HG03378 (cell line): ENCODE data around the gene MSANTD1.
"Not testable (repeated sequence)": the region's sequence is repeated elsewhere in the genome, so short reads cannot be mapped to it uniquely, and the experiment has no call there.

Experiments used
- ATAC-seq: cut with Tn5 transposase; IDR thresholded peaks from one replicate; pipeline ENCODE4 v1.9.1; 2021; ENCODE audit warnings: mild to moderate bottlenecking, moderate library complexity; ENCODE audit not compliant: unreplicated experiment

MSANTD1 gene

GRCh38 chr4:3299976-3300671 lies 51.2 kb downstream of the MSANTD1 start:
- no peak for ATAC-seq

GRCh38 chr4:3300882-3301281 lies 51.9 kb downstream of the MSANTD1 start:
- ATAC-seq, result not testable (repeated sequence)

- ATAC-seq, result no peak
Measured at GRCh38 chr4:3301450-3302172, 52.7 kb downstream of the MSANTD1 start.

GRCh38 chr4:3302173-3302785 lies 53.3 kb downstream of the MSANTD1 start:
- no peak for ATAC-seq

DNA sequence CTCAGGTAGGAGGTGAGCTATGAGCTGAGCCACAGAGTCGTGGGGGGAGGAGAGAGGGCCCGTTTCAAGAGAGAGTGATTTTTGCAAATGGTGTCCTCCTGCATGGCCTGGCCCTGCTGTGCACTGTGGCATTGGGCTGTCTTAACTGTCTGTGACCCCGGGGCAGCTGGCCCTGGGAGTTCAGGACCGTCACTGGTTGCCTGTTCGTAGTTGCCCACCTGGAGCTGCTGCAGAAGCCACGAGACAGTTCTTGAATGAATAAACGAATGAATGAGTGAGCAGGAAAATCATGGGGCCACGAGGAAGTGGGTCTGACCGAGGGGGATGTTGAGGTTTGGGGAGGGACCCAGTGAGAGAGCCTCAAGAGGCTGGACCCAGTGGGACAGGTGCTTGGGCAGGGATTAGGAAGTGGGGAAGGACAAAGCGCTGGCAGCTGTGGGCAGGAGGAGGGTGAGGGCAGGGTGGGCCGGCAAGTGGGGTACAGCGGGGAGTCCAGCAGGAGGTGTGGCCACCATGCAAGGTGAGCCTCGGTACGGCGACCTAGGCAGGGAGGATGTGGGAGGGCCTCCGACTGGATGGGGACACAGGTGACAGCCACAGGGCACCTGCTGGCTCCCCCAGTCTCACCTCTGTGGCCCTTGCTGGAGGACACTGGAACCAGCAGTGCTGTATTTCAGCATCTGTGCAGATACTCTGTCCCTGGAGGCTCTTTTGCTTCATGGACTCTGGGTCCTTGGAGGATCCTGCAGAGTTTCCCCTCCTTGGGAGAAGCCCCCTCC lies 54.0 kb downstream of the MSANTD1 start:
- ATAC-seq, result no peak

DNA sequence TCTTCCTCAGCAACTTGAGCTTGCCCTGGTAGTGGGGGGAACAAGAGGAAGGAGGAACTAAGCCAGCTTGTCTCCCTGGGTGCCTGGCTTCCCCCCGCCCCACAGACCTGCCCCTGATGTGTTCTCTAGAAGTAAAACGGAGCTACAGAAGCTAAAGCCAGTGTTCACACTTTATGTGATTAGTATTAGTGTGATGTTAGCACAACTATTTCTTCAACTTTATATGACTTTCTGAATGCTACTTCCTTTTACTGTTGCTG lies 54.5 kb downstream of the MSANTD1 start:
- ATAC-seq, result no peak

DNA sequence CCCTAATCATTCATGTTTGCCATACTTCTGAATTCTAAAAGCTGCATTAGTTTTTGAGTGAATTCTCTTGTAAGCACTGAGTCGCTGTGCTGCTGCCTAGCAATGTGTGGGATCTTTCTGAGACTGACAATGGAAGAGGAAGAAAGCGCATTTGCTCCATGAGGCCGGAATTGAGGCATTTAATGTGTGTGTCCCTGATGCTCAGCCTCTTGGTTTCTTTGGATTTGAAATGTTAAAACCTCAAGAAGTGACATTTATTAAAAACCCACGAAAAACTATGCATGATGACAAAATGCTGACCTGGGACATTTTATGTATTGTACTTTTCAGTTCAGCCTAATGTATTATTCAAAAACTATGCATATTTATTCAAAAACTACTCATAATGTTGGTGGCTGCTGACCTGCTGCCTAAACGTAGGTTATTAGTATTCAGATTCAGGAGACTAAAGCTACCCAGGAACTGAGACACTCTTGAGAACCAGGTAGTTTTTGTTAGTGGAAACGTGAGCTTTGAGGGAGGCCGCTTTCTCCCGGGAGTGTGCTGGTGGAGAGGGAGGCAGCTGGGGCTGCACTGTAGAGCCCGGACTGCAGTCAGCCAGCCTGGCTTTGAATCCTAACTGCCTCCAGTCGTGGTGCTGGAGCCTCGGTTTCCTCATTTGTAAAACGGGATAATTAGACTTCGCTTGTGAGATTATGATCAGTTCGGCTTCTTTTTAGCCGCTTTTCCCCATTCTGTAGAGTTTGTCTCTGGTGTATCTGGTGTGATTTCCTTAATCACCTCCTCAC lies 55.2 kb downstream of the MSANTD1 start:
- no peak for ATAC-seq

DNA sequence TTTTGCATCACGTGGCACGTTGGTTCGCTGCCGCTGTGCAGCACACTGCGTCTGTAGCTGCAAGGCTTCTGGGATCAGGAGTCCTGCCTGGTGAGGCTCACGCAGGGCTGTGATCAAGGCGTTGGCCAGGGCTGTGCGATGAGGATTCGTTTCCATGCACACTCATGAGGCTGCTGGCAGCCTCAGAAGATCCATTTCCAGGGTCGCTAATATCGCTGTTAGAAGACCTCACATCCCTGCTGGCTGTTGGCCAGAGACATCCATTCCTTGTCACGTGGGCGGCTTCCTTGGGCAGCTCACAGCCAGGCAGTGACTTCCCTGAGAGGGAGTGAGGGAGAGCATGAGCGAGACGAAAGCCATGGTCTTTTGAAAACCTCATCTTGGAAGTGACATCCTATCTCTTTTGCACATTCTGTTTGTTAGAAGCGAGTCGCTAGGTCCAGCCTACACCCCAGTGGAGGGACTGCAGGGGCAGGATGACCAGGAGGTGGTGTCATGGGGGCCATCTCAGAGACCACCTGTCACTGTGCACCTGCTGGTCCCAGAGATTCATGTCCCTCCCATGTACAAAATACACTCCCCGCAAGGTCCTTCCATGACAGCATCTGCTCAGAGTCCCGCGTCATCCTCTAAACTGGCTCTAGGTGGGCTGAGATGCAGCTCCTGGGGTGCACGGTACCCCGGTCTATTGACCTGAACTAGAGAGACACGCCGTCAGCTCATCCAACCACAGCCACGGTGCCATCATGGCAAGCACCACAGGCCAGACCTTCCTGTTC lies 56.1 kb downstream of the MSANTD1 start:
- no peak for ATAC-seq

DNA sequence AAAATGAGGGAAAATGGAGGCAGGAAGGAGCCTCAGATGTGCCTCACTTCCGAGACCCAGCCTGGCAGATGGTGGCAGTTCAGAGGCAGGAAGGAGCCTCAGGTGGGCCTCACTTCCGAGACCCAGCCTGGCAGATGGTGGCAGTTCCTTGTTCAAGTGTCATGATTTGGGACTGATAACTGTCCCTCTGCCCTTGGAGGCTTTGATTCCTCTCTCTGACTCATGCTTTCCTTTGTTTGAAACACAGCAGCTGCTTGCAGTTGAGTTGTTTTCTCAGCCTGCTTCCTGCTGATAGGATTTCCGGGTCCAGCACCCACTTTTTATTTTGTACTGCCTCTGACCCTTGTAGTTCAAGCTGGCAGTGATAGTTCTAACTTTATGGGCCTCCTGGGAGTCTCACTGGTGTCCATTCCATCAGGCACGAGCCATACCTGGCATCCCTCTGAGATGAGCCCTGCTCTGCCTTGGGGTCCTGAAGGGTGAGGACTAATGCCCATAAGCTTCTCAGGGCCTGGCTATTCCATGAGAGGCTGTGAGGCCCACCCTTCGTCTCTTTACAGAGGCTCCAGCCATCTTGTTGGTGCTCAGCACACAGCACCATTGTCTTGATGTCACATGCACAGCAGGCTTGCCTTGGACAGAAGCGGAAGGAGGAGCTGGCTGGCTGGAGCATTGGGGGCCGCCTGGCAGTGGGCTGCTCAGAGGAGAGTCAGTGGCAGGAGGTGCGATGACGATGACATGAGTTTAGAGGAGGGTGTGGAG lies 56.8 kb downstream of the MSANTD1 start:
- ATAC-seq, result no peak
